C4-2B (cell line): ENCODE results near the gene CSE1L.

Experiments used
- ZFX ChIP-seq: fragments of 450-650 bp; IDR thresholded peaks from 2 replicates; pipeline ENCODE4 v1.6.1; 2017
- TF ChIP-seq, protein P1 (sequence below): fragments of 450-650 bp; conservative IDR thresholded peaks from 2 replicates; pipeline ENCODE4 v1.5.1; 2017; ENCODE audit warnings: mild to moderate bottlenecking

DNA sequence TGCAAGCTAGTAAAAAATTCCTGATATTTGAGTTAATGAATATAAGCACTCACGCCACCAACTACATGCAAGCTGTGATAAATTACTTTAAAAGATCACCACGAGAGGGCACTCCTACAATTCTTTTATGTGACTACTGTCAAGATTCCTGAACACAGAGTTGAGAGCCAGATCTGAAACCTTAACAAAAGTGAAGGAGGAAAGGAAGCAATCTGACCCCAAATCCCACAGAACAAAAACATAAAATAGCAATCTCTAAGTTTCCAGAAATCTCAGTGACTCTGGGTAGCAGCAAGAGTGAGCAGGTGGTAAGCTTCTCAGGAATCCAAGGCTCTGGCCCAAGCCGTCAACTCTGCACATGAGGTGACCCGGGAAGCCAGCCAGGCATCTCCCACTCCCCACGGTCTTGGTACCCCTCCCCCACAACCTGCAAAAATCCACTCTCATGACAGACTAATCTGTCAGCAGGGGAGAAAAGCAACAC, 86.9 kb downstream of the CSE1L start:
- TF ChIP-seq, protein P1, sequence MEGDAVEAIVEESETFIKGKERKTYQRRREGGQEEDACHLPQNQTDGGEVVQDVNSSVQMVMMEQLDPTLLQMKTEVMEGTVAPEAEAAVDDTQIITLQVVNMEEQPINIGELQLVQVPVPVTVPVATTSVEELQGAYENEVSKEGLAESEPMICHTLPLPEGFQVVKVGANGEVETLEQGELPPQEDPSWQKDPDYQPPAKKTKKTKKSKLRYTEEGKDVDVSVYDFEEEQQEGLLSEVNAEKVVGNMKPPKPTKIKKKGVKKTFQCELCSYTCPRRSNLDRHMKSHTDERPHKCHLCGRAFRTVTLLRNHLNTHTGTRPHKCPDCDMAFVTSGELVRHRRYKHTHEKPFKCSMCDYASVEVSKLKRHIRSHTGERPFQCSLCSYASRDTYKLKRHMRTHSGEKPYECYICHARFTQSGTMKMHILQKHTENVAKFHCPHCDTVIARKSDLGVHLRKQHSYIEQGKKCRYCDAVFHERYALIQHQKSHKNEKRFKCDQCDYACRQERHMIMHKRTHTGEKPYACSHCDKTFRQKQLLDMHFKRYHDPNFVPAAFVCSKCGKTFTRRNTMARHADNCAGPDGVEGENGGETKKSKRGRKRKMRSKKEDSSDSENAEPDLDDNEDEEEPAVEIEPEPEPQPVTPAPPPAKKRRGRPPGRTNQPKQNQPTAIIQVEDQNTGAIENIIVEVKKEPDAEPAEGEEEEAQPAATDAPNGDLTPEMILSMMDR: peak; percentile 79
- TF ChIP-seq ZFX: no peak
